Measurements from ENCODE around the gene KLHL29. TPM values are rescaled to one million over a fixed set of nuclear protein-coding genes. Genes with fewer than 3 reads are reported as not detected.

The KLHL29 gene
- total RNA-seq, 1 donor from 2014 or later, result 5.0 TPM

- DNase-seq (ENCODE audit: low read depth), result no peak
- FAIRE-seq, result no peak
- no peak for TF ChIP-seq CTCF (IDR thresholded peaks at IDR 0.05; ENCODE audit: insufficient read depth, low read length, severe bottlenecking)
- H3K36me3 ChIP-seq (ENCODE audit: control insufficient read depth, insufficient read depth, low read length), result no peaks in the 10 kb centered on the region
- no peaks in the 10 kb centered on the region for H3K27me3 ChIP-seq (ENCODE audit: control insufficient read depth, insufficient read depth, low read length)
- no peak overlapping the region for H3K4me3 ChIP-seq (ENCODE audit: low read depth, low read length)
Observed at GRCh38 chr2:23528690-23529089, 143.7 kb downstream of the KLHL29 start.

- no peak for TF ChIP-seq CTCF (IDR thresholded peaks at IDR 0.05; ENCODE audit: insufficient read depth, low read length, severe bottlenecking)
- DNase-seq (ENCODE audit: low read depth) (no peak), FAIRE-seq (no peak)
- no peaks in the 10 kb centered on the region for H3K27me3 ChIP-seq (ENCODE audit: control insufficient read depth, insufficient read depth, low read length)
- no peaks in the 10 kb centered on the region for H3K36me3 ChIP-seq (ENCODE audit: control insufficient read depth, insufficient read depth, low read length)
- H3K4me3 ChIP-seq (ENCODE audit: low read depth, low read length), result no peak overlapping the region
Observed at GRCh38 chr2:23529659-23530058, 144.7 kb downstream of the KLHL29 start.

GRCh38 chr2:23530206-23530908 is 145.4 kb downstream of the KLHL29 start:
- H3K27me3 ChIP-seq (ENCODE audit: control insufficient read depth, insufficient read depth, low read length), result no peaks in the 10 kb centered on the region
- FAIRE-seq, result no peak

GRCh38 chr2:23530909-23531276 is 145.9 kb downstream of the KLHL29 start:
- H3K4me3 ChIP-seq (ENCODE audit: low read depth, low read length), result no peak overlapping the region
- FAIRE-seq (no peak), DNase-seq (ENCODE audit: low read depth) (no peak)
- no peaks in the 10 kb centered on the region for H3K27me3 ChIP-seq (ENCODE audit: control insufficient read depth, insufficient read depth, low read length)
- no peaks in the 10 kb centered on the region for H3K36me3 ChIP-seq (ENCODE audit: control insufficient read depth, insufficient read depth, low read length)
- no peak for TF ChIP-seq CTCF (IDR thresholded peaks at IDR 0.05; ENCODE audit: insufficient read depth, low read length, severe bottlenecking)

More at GRCh38 chr2:23530206-23530908, 145.4 kb downstream of the KLHL29 start:
- Histone ChIP-seq H3K36me3 (ENCODE audit: control insufficient read depth, insufficient read depth, low read length) (no peaks in the 10 kb centered on the region), H3K4me3 (ENCODE audit: low read depth, low read length) (no peak overlapping the region)
- TF ChIP-seq CTCF (IDR thresholded peaks at IDR 0.05; ENCODE audit: insufficient read depth, low read length, severe bottlenecking), result no peak
- DNase-seq (ENCODE audit: low read depth), result no peak

GRCh38 chr2:23531280-23531679 is 146.3 kb downstream of the KLHL29 start:
- FAIRE-seq, result no peak
- TF ChIP-seq CTCF (IDR thresholded peaks at IDR 0.05; ENCODE audit: insufficient read depth, low read length, severe bottlenecking), result no peak
- DNase-seq (ENCODE audit: low read depth), result no peak

GRCh38 chr2:23531881-23532280 is 146.9 kb downstream of the KLHL29 start:
- Histone ChIP-seq H3K27me3 (ENCODE audit: control insufficient read depth, insufficient read depth, low read length) (no peaks in the 10 kb centered on the region), H3K4me3 (ENCODE audit: low read depth, low read length) (no peak overlapping the region), H3K36me3 (ENCODE audit: control insufficient read depth, insufficient read depth, low read length) (no peaks in the 10 kb centered on the region)
- DNase-seq (ENCODE audit: low read depth) (no peak), FAIRE-seq (no peak)
- TF ChIP-seq CTCF (IDR thresholded peaks at IDR 0.05; ENCODE audit: insufficient read depth, low read length, severe bottlenecking), result no peak

More at GRCh38 chr2:23531280-23531679, 146.3 kb downstream of the KLHL29 start:
- Histone ChIP-seq H3K36me3 (ENCODE audit: control insufficient read depth, insufficient read depth, low read length) (no peaks in the 10 kb centered on the region), H3K27me3 (ENCODE audit: control insufficient read depth, insufficient read depth, low read length) (no peaks in the 10 kb centered on the region), H3K4me3 (ENCODE audit: low read depth, low read length) (no peak overlapping the region)
